Measurements from ENCODE around the gene GAREM2.

DNA sequence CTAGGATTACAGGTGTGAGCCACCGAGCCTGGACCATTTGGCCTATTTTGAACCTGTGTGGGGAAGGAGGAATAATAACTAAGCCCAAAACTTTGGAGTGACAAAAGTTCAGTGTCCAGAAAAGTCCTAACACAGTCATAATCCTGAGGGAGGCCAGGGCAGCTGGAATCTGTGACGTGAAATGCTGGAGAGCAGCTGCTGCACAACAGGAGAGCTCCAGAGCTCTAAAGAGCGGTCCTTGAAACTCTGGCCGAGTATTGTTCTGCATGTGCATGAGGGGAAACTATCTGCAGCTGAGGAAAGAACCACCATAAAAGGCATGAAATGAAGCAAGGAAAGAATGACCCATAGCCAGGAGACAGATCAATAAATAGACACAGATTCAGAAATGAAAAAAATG lies 43.7 kb downstream of the GAREM2 start:
- TF ChIP-seq ZNF280B (CRISPR knock-in tag; IDR thresholded peaks at IDR 0.05) (no peak), XRCC4 (IDR thresholded peaks at IDR 0.05; ENCODE audit: extremely low read depth, insufficient read depth, insufficient read length) (no peak), ZNF311 (CRISPR knock-in tag; IDR thresholded peaks at IDR 0.05) (no peak), NFIX (CRISPR knock-in tag; IDR thresholded peaks at IDR 0.05; ENCODE audit: low read depth) (no peak), MCM7 (IDR thresholded peaks at IDR 0.05) (no peak)
- TF ChIP-seq, protein P1, sequence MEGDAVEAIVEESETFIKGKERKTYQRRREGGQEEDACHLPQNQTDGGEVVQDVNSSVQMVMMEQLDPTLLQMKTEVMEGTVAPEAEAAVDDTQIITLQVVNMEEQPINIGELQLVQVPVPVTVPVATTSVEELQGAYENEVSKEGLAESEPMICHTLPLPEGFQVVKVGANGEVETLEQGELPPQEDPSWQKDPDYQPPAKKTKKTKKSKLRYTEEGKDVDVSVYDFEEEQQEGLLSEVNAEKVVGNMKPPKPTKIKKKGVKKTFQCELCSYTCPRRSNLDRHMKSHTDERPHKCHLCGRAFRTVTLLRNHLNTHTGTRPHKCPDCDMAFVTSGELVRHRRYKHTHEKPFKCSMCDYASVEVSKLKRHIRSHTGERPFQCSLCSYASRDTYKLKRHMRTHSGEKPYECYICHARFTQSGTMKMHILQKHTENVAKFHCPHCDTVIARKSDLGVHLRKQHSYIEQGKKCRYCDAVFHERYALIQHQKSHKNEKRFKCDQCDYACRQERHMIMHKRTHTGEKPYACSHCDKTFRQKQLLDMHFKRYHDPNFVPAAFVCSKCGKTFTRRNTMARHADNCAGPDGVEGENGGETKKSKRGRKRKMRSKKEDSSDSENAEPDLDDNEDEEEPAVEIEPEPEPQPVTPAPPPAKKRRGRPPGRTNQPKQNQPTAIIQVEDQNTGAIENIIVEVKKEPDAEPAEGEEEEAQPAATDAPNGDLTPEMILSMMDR (IDR thresholded peaks at IDR 0.05 in 2 of 3, conservative IDR thresholded peaks at IDR 0.05 in 1 of 3; ENCODE audit: insufficient read depth in 2 of 3, low read depth in 1 of 3, low read length in 3 of 3) = no peak
